Measurements from ENCODE around the gene SNRK. TPM values are rescaled to one million over a fixed set of nuclear protein-coding genes. Genes with fewer than 3 reads are reported as not detected.

Gene SNRK
- total and polyA plus RNA-seq, 9 of the 15 experiments (the other 6 are each of a cell fraction or from before 2014, with no cell fraction given) = 1.7 to 12.3 (median 7.3) TPM

- no peaks in the 10 kb centered on the region for H3K4me1 ChIP-seq (replicated peaks in 1 of 2; ENCODE audit: control insufficient read depth in 2 of 2, insufficient read depth in 2 of 2, low read length in 2 of 2)
- H3K4me3 ChIP-seq = no peak overlapping the region
- no peak overlapping the region for H3K9ac ChIP-seq (ENCODE audit: insufficient read depth in 1 of 2, low read depth in 2 of 2, low read length in 2 of 2)
- ATAC-seq (no peak), FAIRE-seq (no peak), DNase-seq (ENCODE audit: extremely low read depth in 1 of 4, low spot score in 3 of 4) (no peak)
- no peak for TF ChIP-seq MIER1 (IDR thresholded peaks at IDR 0.05; ENCODE audit: low read depth)
- TF ChIP-seq SUPT5H (IDR thresholded peaks at IDR 0.05) = no peak
- no peak for TF ChIP-seq KDM2B (CRISPR knock-in tag; IDR thresholded peaks at IDR 0.05)
- TF ChIP-seq MYC (IDR thresholded peaks at IDR 0.05; ENCODE audit: low read depth, low read length) = no peak
- TF ChIP-seq MYC (CRISPR knock-in tag; IDR thresholded peaks at IDR 0.05; ENCODE audit: borderline replicate concordance, low read depth) = no peak
- TF ChIP-seq, protein P1, sequence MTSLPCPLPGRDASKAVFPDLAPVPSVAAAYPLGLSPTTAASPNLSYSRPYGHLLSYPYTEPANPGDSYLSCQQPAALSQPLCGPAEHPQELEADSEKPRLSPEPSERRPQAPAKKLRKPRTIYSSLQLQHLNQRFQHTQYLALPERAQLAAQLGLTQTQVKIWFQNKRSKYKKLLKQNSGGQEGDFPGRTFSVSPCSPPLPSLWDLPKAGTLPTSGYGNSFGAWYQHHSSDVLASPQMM (CRISPR knock-in tag; IDR thresholded peaks at IDR 0.05) = no peak
- TF ChIP-seq, protein P2, sequence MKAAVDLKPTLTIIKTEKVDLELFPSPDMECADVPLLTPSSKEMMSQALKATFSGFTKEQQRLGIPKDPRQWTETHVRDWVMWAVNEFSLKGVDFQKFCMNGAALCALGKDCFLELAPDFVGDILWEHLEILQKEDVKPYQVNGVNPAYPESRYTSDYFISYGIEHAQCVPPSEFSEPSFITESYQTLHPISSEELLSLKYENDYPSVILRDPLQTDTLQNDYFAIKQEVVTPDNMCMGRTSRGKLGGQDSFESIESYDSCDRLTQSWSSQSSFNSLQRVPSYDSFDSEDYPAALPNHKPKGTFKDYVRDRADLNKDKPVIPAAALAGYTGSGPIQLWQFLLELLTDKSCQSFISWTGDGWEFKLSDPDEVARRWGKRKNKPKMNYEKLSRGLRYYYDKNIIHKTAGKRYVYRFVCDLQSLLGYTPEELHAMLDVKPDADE (conservative IDR thresholded peaks at IDR 0.05; ENCODE audit: control insufficient read depth, low read depth, low read length) = no peak
- no peak for TF ChIP-seq ZNF695 (CRISPR knock-in tag; IDR thresholded peaks at IDR 0.05)
- TF ChIP-seq ELK3 (CRISPR knock-in tag; IDR thresholded peaks at IDR 0.05) = no peak
- no peak for TF ChIP-seq TBP (optimal IDR thresholded peaks at IDR 0.05; ENCODE audit: low read depth, low read length)
- TF ChIP-seq, protein P3, sequence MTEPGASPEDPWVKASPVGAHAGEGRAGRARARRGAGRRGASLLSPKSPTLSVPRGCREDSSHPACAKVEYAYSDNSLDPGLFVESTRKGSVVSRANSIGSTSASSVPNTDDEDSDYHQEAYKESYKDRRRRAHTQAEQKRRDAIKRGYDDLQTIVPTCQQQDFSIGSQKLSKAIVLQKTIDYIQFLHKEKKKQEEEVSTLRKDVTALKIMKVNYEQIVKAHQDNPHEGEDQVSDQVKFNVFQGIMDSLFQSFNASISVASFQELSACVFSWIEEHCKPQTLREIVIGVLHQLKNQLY (CRISPR knock-in tag; conservative IDR thresholded peaks at IDR 0.05) = no peak
- no peak for TF ChIP-seq ZZZ3 (IDR thresholded peaks at IDR 0.05)
- no peak for TF ChIP-seq EP400 (IDR thresholded peaks at IDR 0.05)
- no peak for TF ChIP-seq E2F6 (IDR thresholded peaks at IDR 0.05; ENCODE audit: borderline replicate concordance in 1 of 2, extremely low read depth in 1 of 2, insufficient read depth in 1 of 2, insufficient read length in 1 of 2, low read depth in 1 of 2, low read length in 1 of 2, poor library complexity in 1 of 2, severe bottlenecking in 1 of 2)
- no TSS peak for BruUV-seq (replicated peaks)
- no peak overlapping the region for H3K4me2 ChIP-seq (ENCODE audit: insufficient read depth, low read length)
- peaks cover 43% of the 10 kb centered on the region for H3K36me3 ChIP-seq (ENCODE audit: control insufficient read depth, insufficient read depth, low read length)
- H3K27me3 ChIP-seq (ENCODE audit: control insufficient read depth in 2 of 2, insufficient read depth in 2 of 2, low read length in 2 of 2) = no peaks in the 10 kb centered on the region
- intact Hi-C loops (cut with micrococcal nuclease) = no loop called here
- H3K9me3 ChIP-seq (replicated peaks; ENCODE audit: control insufficient read depth, insufficient read depth, low read depth, low read length) = peaks cover 8% of the 10 kb centered on the region
- H3K79me2 ChIP-seq (ENCODE audit: control insufficient read depth, insufficient read depth, low read length) = no peaks in the 10 kb centered on the region
- H3K27ac ChIP-seq (ENCODE audit: extremely low read depth, low read depth, low read length) = no peak overlapping the region
- WGBS (ENCODE audit: insufficient coverage, low coverage, missing lambda C conversion rate) = 61% methylated on average over 4 of the region's 4 CpGs
- no peak overlapping the region for H2AFZ ChIP-seq (ENCODE audit: low read depth, low read length)
- no peaks in the 10 kb centered on the region for H3K9me1 ChIP-seq (ENCODE audit: control insufficient read depth, insufficient read depth, low read length)
- H4K20me1 ChIP-seq (replicated peaks; ENCODE audit: control insufficient read depth, insufficient read depth, low read length) = no peaks in the 10 kb centered on the region
- POLR2A ChIA-PET = interaction anchor here (1.1 kb wide), 1 partner anchor 11 kb away, joined by 3 read pairs; no protein-coding TSS in a partner anchor
- CTCF ChIA-PET (ENCODE audit: low intra/inter-chr PET ratio) = no interaction called here
- in situ Hi-C loops (cut with MboI) = no loop called here
Measured at GRCh38 chr3:43343185-43343584, 56.8 kb downstream of the SNRK start.

Data from K562 (cell line).